DND-41 (cell line): ENCODE measurements around the gene KLK6.

Source experiments
- ATAC-seq: fragments of 200-7000 bp; cut with Tn5 transposase; 3 replicates; pipeline ENCODE4 v1.9.1; 2021; ENCODE audit warnings: low read depth; ENCODE audit not compliant: insufficient read depth
- DNase-seq: peaks from one replicate; pipeline ENCODE4 v3.0.0-alpha.2; 2020
- H2AFZ ChIP-seq: 2 replicates; pipeline ENCODE4 v1.6.0; 2012; ENCODE audit warnings: low read depth, low read length
- H3K27ac ChIP-seq: 2 replicates; pipeline ENCODE4 v1.5.1; 2012; ENCODE audit warnings: low read length, inconsistent platforms
- H3K27me3 ChIP-seq: fragments of 200-600 bp; sonication (generic); 2 replicates; pipeline ENCODE4 v1.6.0; 2012; ENCODE audit warnings: low read length, mild to moderate bottlenecking, inconsistent platforms; ENCODE audit not compliant: insufficient read depth, poor library complexity
- H3K36me3 ChIP-seq: 2 replicates; pipeline ENCODE4 v1.5.1; 2012; ENCODE audit warnings: low read length, inconsistent platforms; ENCODE audit not compliant: insufficient read depth
- H3K4me1 ChIP-seq: 2 replicates; pipeline ENCODE4 v1.5.1; 2012; ENCODE audit warnings: mild to moderate bottlenecking, low read length; ENCODE audit not compliant: insufficient read depth
- H3K4me2 ChIP-seq: 2 replicates; pipeline ENCODE4 v1.6.0; 2012; ENCODE audit warnings: mild to moderate bottlenecking, moderate library complexity, low read length, inconsistent platforms; ENCODE audit not compliant: insufficient read depth
- H3K4me3 ChIP-seq, 2 experiments: fragments of 200-600 bp in 1 of 2; shearing (Covaris generic) in 1 of 2; 2 replicates each; pipeline ENCODE4 v1.5.1; 2012 to 2016; ENCODE audit warnings: inconsistent platforms in 2 of 2, low read length in 2 of 2, mild to moderate bottlenecking in 2 of 2, low read depth in 1 of 2, moderate library complexity in 1 of 2
- H3K79me2 ChIP-seq: 2 replicates; pipeline ENCODE4 v1.6.0; 2012; ENCODE audit warnings: low read length, inconsistent platforms; ENCODE audit not compliant: insufficient read depth
- H3K9ac ChIP-seq: 2 replicates; pipeline ENCODE4 v1.6.0; 2012; ENCODE audit warnings: low read depth, mild to moderate bottlenecking, inconsistent platforms, low read length, moderate library complexity
- H3K9me3 ChIP-seq: 2 replicates; pipeline ENCODE4 v1.5.1; 2012; ENCODE audit warnings: low read length, moderate library complexity, mild to moderate bottlenecking, inconsistent platforms; ENCODE audit not compliant: insufficient read depth, severe bottlenecking
- H4K20me1 ChIP-seq: 2 replicates; pipeline ENCODE4 v1.6.0; 2012; ENCODE audit warnings: low read length; ENCODE audit not compliant: insufficient read depth
- CTCF ChIP-seq: IDR thresholded peaks from 2 replicates; pipeline ENCODE4 v1.5.1; 2012; ENCODE audit warnings: borderline replicate concordance, low read length, moderate library complexity, mild to moderate bottlenecking; ENCODE audit not compliant: poor library complexity, severe bottlenecking; ENCODE audit errors: extremely low read depth
- EZH2 ChIP-seq: IDR thresholded peaks from 3 replicates; pipeline ENCODE4 v1.6.1; 2012; ENCODE audit warnings: borderline replicate concordance, low read depth, mild to moderate bottlenecking, moderate library complexity, low read length, inconsistent platforms; ENCODE audit not compliant: severe bottlenecking

The KLK6 gene

GRCh38 chr19:50916069-50916468 is 53.3 kb downstream of the KLK6 start:
- TF ChIP-seq EZH2 (no peak), CTCF (no peak)
- H3K27me3 ChIP-seq: peaks cover 12% of the 10 kb centered on the region
- no peak overlapping the region for H3K4me2 ChIP-seq
- H3K9ac ChIP-seq: no peak overlapping the region
- H3K36me3 ChIP-seq: no peaks in the 10 kb centered on the region
- no peak overlapping the region for H3K4me3 ChIP-seq
- ATAC-seq (no peak), DNase-seq (no peak)
- H2AFZ ChIP-seq: no peak overlapping the region
- no peaks in the 10 kb centered on the region for H4K20me1 ChIP-seq
- no peaks in the 10 kb centered on the region for H3K9me3 ChIP-seq
- H3K27ac ChIP-seq: no peak overlapping the region
- no peaks in the 10 kb centered on the region for H3K79me2 ChIP-seq
- no peaks in the 10 kb centered on the region for H3K4me1 ChIP-seq

GRCh38 chr19:50912727-50913716 is 56.4 kb downstream of the KLK6 start:
- Histone ChIP-seq H3K9ac (no peak overlapping the region), H3K36me3 (no peaks in the 10 kb centered on the region), H4K20me1 (no peaks in the 10 kb centered on the region), H3K79me2 (no peaks in the 10 kb centered on the region), H3K9me3 (no peaks in the 10 kb centered on the region), H3K4me2 (no peak overlapping the region), H3K4me3 (no peak overlapping the region), H3K4me1 (no peaks in the 10 kb centered on the region), H3K27ac (no peak overlapping the region), H3K27me3 (peaks cover 12% of the 10 kb centered on the region), H2AFZ (no peak overlapping the region)
- ATAC-seq (no peak), DNase-seq (no peak)
- TF ChIP-seq EZH2 (no peak), CTCF (no peak)

GRCh38 chr19:50912102-50912599 is 57.2 kb downstream of the KLK6 start:
- Histone ChIP-seq H3K4me3 (no peak overlapping the region), H3K9ac (no peak overlapping the region), H3K9me3 (no peaks in the 10 kb centered on the region), H3K4me2 (no peak overlapping the region), H3K27ac (no peak overlapping the region), H4K20me1 (no peaks in the 10 kb centered on the region), H3K4me1 (no peaks in the 10 kb centered on the region), H2AFZ (no peak overlapping the region), H3K27me3 (peaks cover 12% of the 10 kb centered on the region), H3K36me3 (no peaks in the 10 kb centered on the region), H3K79me2 (no peaks in the 10 kb centered on the region)
- TF ChIP-seq EZH2 (no peak), CTCF (no peak)
- ATAC-seq (no peak), DNase-seq (no peak)
